Loucy (cell line): ENCODE measurements around the gene SUCLG2.

Experiments
- EZH2phosphoT487 ChIP-seq: fragments of 200-600 bp; IDR thresholded peaks from 2 replicates; pipeline ENCODE4 v1.6.1; 2018; ENCODE audit warnings: antibody characterized with exemption, mild to moderate bottlenecking, moderate library complexity, borderline replicate concordance
- TF ChIP-seq, protein P1 (sequence below): fragments of 200-600 bp; sonication (generic); conservative IDR thresholded peaks from 2 replicates; pipeline ENCODE4 v1.5.1; 2014; ENCODE audit warnings: mild to moderate bottlenecking, antibody characterized with exemption, low read length

DNA sequence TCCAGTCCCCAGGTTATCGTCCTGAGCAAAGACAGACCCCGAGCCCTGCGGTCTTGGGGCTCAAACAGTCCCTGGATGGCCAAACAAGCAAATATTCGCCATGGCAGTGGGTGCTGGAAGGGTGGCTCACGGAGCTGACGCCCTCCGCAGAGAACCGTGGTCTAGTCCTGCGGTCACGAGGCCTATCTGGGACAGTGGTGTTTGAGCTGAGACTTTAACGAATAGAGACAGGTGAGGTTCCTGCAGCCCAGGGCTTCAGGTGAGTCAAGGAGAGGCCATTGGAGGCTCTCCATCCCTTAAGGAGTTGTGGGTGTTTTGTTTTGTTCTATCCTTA is 399 bp upstream of the SUCLG2 start:
- TF ChIP-seq EZH2phosphoT487, result no peak
- TF ChIP-seq, protein P1, sequence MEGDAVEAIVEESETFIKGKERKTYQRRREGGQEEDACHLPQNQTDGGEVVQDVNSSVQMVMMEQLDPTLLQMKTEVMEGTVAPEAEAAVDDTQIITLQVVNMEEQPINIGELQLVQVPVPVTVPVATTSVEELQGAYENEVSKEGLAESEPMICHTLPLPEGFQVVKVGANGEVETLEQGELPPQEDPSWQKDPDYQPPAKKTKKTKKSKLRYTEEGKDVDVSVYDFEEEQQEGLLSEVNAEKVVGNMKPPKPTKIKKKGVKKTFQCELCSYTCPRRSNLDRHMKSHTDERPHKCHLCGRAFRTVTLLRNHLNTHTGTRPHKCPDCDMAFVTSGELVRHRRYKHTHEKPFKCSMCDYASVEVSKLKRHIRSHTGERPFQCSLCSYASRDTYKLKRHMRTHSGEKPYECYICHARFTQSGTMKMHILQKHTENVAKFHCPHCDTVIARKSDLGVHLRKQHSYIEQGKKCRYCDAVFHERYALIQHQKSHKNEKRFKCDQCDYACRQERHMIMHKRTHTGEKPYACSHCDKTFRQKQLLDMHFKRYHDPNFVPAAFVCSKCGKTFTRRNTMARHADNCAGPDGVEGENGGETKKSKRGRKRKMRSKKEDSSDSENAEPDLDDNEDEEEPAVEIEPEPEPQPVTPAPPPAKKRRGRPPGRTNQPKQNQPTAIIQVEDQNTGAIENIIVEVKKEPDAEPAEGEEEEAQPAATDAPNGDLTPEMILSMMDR, result no peak
